HEK293T (cell line): ENCODE data around the gene NAT8L.

Source experiments
- BHLHE40 ChIP-seq: fragments of 450-650 bp; IDR thresholded peaks from 2 replicates; pipeline ENCODE4 v1.6.1; 2016; ENCODE audit warnings: mild to moderate bottlenecking, moderate library complexity, borderline replicate concordance
- ELF4 ChIP-seq: fragments of 450-650 bp; IDR thresholded peaks from 2 replicates; pipeline ENCODE4 v1.6.1; 2017; ENCODE audit warnings: antibody characterized with exemption
- FOXA1 ChIP-seq: fragments of 450-650 bp; IDR thresholded peaks from 2 replicates; pipeline ENCODE4 v1.6.1; 2016; ENCODE audit warnings: mild to moderate bottlenecking
- FOXK2 ChIP-seq: fragments of 450-650 bp; IDR thresholded peaks from 2 replicates; pipeline ENCODE4 v1.6.1; 2016; ENCODE audit warnings: mild to moderate bottlenecking
- FOXM1 ChIP-seq: fragments of 450-650 bp; IDR thresholded peaks from 2 replicates; pipeline ENCODE4 v1.6.1; 2017; ENCODE audit warnings: mild to moderate bottlenecking, borderline replicate concordance
- NFRKB ChIP-seq: fragments of 450-650 bp; IDR thresholded peaks from 2 replicates; pipeline ENCODE4 v1.6.1; 2016; ENCODE audit warnings: mild to moderate bottlenecking, moderate library complexity
- SUZ12 ChIP-seq: fragments of 450-650 bp; IDR thresholded peaks from 2 replicates; pipeline ENCODE4 v1.6.1; 2016; ENCODE audit warnings: mild to moderate bottlenecking

GRCh38 chr4:2063557-2064275 lies 4.6 kb downstream of the NAT8L start:
- TF ChIP-seq NFRKB, result no peak
- no peak for TF ChIP-seq FOXK2
- TF ChIP-seq ELF4, result no peak
- TF ChIP-seq SUZ12, result no peak
- no peak for TF ChIP-seq BHLHE40
- TF ChIP-seq FOXM1, result no peak
- no peak for TF ChIP-seq FOXA1
